HG03139 (cell line): Measurements from ENCODE around the gene CBLC.
"Not testable (repeated sequence)": the region's sequence is repeated elsewhere in the genome, so short reads cannot be mapped to it uniquely, and the experiment has no call there.

ENCODE experiments used
- ATAC-seq: cut with Tn5 transposase; IDR thresholded peaks from one replicate; pipeline ENCODE4 v1.9.1; 2021; ENCODE audit not compliant: unreplicated experiment

CBLC gene

GRCh38 chr19:44818466-44819031 lies 40.9 kb downstream of the CBLC start:
- no peak for ATAC-seq

GRCh38 chr19:44819246-44819832 lies 41.6 kb downstream of the CBLC start:
- no peak for ATAC-seq

- no peak for ATAC-seq
Measured at GRCh38 chr19:44820648-44821609, 43.2 kb downstream of the CBLC start.

GRCh38 chr19:44822177-44822576 lies 44.5 kb downstream of the CBLC start:
- ATAC-seq = no peak

GRCh38 chr19:44822670-44823372 lies 45.1 kb downstream of the CBLC start:
- no peak for ATAC-seq

GRCh38 chr19:44823373-44823698 lies 45.6 kb downstream of the CBLC start:
- no peak for ATAC-seq

- no peak for ATAC-seq
Measured at GRCh38 chr19:44824761-44825160, 47.1 kb downstream of the CBLC start.

GRCh38 chr19:44832875-44833274 lies 55.2 kb downstream of the CBLC start:
- not testable (repeated sequence) for ATAC-seq

- not testable (repeated sequence) for ATAC-seq
Measured at GRCh38 chr19:44834399-44834798, 56.7 kb downstream of the CBLC start.

- ATAC-seq = no peak
Measured at GRCh38 chr19:44839276-44839675, 61.6 kb downstream of the CBLC start.

GRCh38 chr19:44840811-44841210 lies 63.1 kb downstream of the CBLC start:
- ATAC-seq = no peak

GRCh38 chr19:44841231-44841630 lies 63.5 kb downstream of the CBLC start:
- no peak for ATAC-seq

- ATAC-seq = no peak
Measured at GRCh38 chr19:44845286-44845611, 67.6 kb downstream of the CBLC start.

GRCh38 chr19:44845612-44846454 lies 68.1 kb downstream of the CBLC start, which contains the start of gene NECTIN2:
Gene NECTIN2 (plus strand): TSS chr19:44846297. CDS start chr19:44846526, 229 bp downstream.
- ATAC-seq = no peak

- no peak for ATAC-seq
Measured at GRCh38 chr19:44846455-44847143, 68.9 kb downstream of the CBLC start.

- no peak for ATAC-seq
Measured at GRCh38 chr19:44847144-44848035, 69.7 kb downstream of the CBLC start.

GRCh38 chr19:44848036-44848811 lies 70.5 kb downstream of the CBLC start:
- ATAC-seq = no peak

GRCh38 chr19:44848812-44849447 lies 71.2 kb downstream of the CBLC start:
- ATAC-seq = no peak
